Measurements from ENCODE around the gene PIGZ.

Gene PIGZ

DNA sequence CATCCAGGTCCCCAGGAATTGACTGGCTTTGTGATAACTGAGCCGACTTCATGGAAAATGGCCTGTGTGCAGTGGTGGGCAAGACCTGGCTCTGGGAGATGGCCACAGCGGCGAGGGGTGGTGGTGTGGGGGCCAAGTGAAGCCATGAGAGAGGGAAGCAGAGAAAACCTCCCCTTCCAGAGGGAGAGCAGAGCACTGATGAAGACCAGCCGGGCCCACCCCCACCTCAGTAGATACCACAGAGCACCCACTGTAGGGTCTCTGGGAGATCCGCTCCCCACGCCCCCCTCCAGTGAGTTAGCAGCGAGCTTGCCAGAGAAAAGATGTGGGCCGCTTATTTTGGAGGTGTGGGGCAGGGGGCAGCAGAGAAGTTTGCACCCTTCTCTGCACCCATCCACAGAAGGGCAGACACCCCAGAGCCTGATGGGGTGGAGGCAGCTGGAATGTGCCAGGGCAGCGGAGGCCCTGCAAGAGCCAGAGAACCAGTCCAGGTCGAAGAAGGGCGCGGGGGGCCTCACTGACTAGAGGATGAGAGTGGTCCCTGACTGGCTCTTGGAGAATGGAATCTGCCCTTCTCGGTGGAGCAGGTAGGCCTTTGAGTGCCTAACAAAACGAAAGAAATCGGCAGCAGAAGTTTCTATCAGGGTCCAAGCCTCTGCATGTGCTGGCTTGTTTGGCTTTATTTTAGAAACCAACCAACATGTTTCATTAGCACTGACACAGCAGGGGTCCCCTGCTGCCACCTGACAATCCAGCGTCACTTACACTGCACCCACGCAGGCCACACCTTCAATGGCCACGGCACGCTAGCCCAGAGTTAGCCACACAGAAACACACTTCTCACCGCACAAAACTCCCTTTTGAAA, 32.7 kb upstream of the PIGZ start:
- DNase-seq (ENCODE audit: low spot score), result no peak

DNA sequence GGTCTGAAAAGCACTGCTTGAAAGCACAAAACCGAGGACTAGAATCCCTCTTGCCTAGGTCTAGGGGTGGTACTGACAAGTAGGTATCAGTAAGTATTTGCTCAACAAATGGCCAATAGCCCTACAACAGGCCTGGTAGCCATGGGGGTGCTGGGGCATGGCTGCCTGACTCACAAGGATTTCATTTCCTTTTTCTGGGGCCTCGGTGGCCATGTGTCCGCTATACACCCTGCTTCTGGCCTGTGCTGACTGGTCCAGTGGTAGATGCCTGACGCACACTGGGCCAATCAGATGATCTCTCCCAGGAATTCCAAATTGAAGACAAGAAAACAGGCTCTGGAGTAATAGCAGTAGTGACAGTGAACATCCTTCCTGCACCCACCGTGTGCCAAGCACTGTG, 31.6 kb upstream of the PIGZ start:
- no peak for DNase-seq (ENCODE audit: low spot score)

DNA sequence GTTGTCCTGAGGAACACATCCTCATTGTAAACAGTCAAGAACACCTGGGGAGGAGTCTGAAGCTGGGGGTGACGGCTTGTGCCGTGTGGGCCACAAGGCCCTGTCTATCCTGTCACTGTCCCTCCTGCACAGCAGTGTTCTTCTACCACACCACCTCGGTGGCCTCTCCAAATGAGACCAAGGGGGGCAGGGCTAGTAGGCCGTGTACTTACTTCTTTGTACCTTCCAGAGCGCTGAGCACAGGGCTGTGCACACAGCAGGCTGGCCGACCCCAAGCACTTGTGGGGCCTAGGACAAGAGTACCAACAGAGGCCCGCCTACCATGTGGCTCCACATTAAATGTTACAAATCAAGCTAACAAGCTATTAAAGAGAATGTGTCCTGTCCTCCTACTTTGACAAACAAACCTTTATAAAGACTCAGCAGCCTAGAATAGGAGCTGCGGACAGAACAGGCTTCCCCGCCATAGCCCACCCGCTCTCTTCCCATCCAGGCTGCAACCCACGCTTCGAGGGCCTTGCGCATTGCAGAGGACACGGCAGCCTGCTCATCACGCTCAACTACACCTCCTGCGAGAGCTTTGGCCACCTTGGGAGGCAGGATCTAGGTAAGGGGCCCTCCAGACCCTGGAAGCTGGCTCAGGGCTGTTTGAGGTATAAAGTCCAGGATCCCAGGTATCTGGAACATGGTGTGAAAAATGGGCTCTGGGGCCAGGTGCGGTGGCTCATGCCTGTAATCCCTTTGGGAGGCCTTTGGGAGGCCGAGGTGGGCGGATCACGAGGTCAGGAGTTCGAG, 30.5 kb upstream of the PIGZ start:
- DNase-seq (ENCODE audit: low spot score), result no peak

DNA sequence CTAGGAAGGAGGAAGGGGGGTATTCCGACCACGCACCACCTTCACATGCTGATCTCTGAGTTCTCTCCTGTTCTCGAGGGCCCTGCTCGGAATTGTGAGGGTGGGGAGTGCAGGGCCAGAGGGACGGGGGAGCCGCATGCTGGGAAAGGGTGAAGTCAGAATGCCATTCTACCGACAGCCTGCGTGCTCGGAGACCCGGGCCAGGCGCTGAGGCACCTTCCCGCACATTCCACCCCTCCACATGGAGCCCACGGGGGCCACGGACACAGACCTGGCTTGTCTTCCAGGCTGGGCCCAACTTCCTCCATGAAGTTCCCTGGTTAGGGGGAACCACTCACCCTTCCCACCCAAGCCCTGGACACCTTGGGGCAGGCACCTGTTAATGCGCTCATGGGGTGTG, 28.7 kb upstream of the PIGZ start:
- no peak for DNase-seq (ENCODE audit: low spot score)

DNA sequence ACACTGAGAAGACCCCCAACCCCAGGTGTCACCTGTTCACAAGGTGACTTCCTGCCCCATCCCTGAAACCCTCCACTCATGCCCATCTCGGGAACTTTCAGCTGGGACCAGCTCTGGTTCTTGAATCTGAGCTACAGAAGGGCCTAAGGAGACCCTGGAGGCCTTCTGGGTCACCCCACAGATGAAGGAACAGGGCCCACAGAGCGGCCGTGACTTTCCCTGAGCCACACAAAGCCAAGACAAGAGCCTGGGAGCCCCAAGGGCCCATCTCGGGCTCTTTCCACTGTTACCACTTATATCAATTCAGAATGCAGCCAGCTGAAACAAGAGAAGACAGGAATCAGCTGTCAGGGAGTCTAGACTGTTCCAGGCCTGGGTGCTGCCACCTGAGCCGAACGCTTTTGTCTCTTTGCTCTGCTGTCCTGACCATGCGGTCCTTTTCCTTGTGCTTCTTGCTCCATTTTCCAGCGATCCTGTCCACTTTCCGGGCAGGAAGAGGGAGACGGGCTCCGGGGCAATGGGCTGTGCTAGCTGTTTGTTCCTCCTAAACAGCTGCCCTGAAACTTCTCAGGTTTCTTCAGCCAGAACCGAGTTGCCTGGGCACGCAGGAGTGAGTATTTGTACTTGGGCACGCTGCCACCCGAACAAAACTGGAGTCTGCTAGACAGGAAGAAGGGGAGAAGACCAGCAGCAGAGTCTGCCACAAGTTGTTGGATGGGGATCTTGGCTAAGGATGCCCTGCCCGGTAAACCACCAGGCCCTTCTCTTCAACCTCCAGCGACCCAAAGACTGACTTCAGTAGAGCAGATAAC, 28.0 kb upstream of the PIGZ start:
- DNase-seq (ENCODE audit: low spot score), result no peak

DNA sequence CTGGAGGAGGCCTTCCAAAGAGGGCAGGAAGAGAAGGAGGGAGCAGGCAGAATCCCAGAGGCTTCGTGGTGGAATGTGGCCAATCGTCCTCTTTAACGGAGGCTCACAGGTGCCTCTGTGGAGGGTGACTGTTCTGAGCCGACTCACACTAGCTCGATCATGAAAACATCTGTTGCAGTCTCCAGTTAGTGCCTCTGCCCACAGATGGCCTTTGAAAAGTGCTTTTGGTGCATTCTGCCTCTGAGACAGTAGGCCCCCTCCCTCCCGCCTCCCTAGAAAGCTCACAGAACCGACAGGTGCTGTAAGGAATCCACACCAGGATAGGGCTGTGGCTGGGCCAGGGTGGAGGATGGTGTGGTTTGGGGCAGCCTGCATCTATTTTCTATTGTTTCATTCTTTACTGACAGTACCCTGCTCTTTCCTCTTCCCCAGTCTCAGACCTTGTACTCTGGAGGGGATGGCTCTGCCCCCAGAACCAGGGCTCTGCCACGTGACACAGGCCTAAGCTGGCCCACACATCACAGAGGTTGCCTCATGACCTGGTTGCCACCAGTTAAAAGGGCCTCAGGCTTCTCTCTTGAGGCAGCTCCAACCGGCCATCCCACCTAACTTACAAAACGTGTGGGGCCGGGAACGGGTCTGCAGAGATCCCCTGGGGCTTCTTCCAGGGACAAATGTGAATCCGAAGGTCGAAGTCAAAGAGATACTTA, 27.2 kb upstream of the PIGZ start:
- DNase-seq (ENCODE audit: low spot score), result no peak

DNA sequence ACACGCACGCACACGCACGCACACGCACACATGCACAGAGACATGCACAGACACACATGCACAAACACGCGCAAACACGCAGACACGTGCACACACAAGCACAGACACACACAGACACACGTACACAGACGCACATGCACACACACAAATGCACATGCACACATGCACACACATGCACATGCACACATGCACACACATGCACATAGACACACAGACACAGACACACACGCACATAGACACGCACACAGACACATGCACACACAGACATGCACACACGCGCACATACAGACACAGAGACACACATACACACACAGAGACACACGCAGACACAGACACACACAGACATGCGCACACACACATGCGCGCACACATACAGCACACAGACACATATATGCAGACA, 26.4 kb upstream of the PIGZ start:
- no peak for DNase-seq (ENCODE audit: low spot score)

DNA sequence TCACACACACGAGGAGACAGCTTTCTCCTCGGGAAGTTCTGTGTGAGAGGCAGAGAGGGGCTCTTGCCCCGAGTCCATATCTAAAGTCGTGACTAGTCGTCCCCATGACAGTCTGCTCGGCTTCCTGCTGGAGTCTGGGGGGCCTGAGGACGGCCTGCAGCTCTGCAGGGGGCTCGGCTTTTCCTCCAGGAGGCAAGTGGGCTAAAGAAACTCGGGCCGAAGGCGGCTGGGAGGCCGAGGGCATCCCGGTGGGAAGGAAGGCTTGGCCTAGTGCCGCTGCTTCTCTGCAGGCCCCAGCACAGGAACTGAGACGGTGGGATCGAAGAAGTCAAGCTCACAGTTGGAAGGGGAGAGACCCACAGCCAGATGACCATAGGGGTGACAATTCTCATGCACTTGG, 25.4 kb upstream of the PIGZ start:
- no peak for DNase-seq (ENCODE audit: low spot score)

DNA sequence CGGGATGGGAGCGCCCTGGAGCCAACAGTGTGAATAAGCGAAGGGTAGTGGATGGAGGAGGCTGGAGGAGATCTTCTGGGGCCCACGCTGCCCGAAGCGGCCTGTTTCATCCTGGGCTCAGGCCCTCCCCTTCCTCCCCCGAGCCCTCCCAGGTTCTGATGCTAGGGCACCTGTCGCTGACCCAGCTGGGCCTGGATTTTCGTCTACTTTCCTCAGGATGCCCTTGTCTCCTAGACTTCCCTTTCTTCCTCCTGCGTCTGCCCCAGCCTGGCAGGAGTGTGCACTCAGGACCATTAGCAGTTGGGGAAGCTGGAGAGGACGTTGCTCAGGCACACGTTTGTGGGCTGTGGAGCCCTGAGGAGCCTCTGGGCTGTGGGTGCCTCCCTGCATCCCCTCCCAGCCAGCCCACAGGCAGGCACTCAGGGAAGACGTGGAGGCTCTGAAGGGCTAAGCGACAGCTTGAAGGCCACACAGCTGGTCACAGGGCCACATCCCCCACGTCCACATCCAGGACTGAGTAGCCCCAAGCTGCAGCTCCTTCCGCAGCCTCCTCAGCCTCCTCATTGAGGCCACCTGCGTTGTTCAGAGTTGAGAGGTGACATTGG, 23.9 kb upstream of the PIGZ start:
- DNase-seq (ENCODE audit: low spot score), result no peak

DNA sequence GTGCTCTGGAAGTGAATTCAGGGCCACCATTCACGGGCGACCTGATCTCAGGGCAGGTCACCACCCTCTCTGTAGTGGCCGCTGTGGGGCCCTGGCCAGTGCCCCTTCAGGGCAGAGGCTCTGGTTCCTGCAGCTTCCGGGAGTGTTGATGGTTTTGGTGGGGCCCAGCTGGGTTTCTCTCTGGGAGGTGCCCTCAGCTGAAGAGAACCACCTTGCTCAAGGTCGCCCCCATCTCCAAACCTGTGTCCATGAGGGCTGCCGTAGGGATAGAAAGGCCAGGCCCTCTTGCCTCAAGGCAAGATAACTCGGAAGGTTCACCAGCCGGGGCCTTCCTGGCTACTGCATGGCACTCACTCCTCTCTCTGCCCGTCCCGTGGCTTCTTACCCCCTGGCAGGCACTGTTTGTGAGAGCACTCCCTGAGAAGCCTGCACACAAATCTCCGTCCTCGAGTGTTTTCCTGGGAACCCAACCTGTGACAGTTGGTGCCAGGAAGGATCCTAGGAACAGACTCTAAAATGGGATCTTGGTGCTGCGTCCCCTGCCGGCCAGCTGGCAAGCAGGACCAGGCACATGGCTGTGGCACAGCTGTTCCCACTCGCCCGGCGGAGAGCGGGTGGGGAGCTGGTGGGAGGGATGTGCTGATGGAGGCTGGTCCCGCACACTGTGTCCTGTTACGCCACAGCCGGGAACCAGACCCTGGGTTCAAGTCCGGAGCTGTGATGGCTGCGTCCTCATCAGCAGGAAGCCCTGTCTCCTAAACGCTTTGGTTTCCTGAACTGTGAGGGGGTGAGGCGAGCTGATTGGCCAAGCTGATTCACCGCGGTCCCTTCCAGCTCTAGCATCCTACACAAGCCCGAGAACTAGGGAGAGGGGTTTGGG, 23.2 kb upstream of the PIGZ start:
- DNase-seq (ENCODE audit: low spot score), result no peak

DNA sequence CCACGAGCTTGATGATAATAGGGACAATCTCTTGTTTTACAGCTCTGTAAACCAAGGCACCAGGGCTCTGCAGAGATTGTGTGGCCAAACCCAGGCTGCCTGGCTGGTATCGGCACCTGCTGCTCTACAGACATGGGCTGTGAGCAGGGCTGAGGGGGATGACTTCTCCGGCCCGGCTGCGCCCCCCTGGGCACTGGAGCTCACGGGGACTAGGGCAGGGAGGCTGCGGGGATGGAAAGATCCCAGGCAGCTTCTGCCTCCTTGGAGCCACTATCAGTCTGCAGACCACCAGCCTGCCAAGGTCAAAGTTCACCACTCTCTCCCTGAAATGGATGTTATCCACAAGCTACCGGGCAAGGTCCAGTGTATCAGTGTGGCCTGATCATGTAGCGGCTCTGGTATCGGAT, 22.0 kb upstream of the PIGZ start:
- DNase-seq (ENCODE audit: low spot score), result no peak

DNA sequence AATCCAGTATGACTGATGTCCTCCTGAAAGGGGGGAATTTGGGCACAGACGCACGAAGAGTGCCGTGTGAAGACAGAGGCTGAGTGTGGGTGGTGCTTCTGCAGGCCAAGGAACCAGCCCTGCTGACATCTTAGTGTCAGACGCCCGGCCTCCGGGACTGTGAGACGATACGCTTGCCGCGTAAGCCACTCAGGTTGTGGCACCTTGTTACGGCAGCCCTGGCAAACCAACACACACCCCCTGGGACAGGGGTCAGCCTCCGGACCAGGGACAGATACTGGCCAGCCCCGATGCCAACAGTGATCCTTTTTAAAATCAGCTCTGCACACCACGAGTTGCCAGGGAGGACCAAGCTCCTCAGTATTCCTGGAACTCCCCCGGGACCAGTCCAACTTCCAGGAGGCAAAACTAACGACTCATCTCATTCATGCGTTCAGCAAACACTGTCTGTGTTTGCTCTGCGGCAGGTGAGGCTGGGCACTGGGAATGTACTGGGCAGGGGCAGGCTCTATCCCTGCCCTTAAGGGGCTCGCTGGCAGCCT, 21.2 kb upstream of the PIGZ start:
- DNase-seq (ENCODE audit: low spot score), result no peak

DNA sequence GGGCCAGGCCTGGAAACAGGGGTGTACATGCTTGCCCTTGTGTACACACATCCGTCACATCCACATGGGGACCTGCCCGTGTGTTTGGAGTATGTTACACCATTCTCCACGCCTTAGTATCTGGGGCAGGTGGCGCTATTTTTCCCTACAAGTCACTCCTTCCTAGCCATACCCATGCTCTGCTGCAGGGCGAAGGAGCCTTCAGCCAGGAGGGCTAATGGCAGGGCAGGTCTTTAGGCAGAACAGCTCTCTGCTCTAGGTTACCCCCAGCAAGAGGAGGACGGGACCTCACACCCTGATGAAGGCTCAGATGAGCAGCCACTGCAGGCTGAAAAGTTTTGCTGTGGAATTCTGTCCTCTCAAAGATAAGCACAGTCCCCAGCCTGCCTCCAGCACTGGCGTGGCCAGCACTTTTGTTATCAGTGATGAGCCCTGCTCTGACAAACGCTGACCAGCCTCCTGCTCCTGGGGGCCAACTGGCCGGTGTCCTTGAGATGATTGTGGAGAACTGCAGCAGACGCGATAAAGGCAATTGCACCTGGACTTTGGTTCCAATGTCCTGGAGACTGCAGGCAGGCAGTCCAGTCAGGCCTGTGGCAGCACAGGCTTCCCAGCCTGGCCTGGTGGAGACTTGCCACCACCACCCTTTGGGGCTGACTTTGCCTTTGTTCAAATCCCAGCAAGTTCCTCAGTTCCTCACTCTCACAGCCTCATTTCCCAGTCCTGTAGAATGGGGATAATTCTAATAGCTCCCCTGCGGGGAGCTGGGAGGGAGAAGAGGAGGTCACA, 19.8 kb upstream of the PIGZ start:
- DNase-seq (ENCODE audit: low spot score), result no peak

DNA sequence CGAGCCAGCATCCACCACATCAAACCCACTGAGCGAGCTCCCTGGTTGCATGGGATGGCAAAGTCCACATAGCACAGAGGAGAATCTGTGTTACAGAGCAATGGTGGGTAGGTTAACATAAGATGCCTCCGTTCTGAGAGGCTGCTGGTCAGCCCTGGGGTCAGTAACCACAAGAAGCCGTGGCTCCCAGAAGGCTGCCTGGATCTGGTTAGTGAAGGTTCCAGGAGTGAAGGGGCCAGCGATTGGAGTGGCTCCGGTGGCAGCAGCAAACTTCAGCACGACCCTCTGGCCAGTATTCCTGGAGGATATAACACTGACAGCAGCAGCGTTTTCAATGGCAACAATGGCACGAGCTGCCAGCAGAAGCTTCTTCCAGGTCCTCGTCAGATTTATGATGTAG, 18.4 kb upstream of the PIGZ start:
- no peak for DNase-seq (ENCODE audit: low spot score)

DNA sequence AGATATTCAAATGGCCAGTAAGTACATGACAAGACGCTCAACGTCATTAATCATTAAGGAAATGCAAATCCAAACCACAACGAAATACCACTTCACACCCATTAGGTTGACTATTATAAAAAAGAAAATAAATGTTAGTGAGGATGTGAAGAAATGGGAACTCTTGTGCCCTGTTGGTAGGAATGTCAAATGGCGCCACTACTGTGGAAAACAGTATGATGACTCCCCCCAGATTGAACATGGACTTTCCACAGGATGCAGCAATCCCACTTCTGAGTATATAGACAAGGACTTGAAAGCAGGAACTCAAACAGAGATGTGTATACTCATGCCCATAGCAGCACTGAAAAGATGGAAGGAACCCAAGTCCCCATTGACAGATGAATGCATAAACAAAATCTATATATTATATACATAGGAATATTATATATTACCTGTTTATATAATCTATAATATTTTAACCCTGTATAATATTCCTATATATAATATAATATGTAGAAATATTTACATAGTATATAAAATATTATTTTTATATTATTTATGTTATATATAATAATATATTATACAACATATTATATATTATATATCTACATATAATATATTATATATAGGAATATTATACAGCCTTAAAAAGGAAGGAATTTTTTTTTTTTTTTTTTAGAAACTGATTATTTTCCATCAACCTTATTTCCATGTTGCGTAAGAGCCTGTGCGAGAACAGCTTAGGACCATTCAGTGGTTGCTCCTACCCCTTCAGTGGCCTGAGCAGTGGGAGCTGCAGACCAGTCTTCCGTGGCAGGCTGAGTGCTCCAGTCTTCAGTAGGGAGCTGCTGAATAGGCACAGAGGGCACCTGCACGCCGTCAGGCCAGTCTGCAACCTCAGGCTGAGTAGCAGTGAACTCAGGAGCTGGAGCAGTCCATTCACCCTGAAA, 17.6 kb upstream of the PIGZ start:
- DNase-seq (ENCODE audit: low spot score), result no peak

DNA sequence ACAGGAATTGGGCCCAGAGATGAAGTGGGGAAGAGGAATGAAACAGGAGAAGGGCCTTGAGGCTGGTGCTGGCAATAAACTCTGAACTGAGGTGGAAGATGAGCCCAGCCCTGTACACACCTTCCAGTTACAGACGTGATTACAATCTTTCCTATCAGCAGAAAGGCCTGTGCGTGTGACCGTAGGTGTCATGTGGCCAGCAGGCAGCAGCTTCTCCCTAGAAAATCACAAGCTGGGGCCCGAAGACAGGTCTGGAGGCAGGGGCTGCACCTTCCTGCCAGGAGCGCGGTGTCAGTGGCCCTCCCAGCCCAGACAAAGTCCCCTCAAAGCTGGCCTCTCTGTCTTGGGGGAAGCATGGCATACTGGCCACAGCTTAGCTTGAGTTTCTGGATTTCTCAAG, 16.7 kb upstream of the PIGZ start:
- no peak for DNase-seq (ENCODE audit: low spot score)

DNA sequence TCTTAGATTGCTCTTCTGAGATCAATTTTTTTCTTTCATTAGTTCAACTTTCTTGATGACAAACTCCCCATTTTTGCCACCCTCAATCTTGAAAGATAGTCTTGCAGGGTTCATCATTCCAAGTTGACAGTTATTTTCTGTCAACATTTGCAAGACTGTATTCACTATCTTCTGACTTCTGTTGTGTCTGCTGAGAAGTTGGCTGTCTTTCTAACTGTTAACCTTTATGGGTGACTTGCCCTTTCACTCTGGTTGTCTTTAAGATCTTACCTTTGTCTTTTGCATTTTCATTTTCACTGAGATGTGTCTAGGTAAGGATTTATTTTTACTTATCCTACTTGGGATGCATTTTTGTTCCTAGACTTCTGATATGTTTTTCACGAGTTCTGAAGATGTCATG, 14.6 kb upstream of the PIGZ start:
- no peak for DNase-seq (ENCODE audit: low spot score)

DNA sequence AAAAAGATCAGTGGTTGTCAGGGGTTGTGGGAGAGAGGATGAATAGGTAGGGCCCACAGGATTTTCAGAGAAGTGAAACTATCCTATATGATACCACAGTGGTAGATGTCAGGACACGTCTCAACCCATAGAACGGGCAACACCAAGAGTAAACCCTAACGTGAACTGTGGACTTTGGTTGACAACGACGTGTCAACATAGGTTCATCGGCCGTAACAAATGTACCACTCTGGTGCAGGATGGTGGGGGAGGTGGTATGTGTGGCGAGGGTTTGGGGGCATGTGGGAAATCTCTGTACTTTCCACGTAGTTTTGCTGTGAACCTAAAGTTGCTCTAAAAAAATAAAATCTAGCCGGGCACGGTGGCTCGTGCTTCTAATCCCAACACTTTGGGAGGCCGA, 13.0 kb upstream of the PIGZ start:
- DNase-seq (ENCODE audit: low spot score), result no peak

All from globus pallidus (tissue), 1 donor.